Measurements from ENCODE around the gene SDF2L1.

Gene SDF2L1

GRCh38 chr22:21693333-21693998 lies 51.4 kb downstream of the SDF2L1 start:
- DNase-seq (ENCODE audit: low spot score): no peak
- no peak for TF ChIP-seq CTCF (IDR thresholded peaks at IDR 0.05; ENCODE audit: borderline replicate concordance, control extremely low read depth, extremely low read depth, insufficient read depth, missing control alignments)
- in situ Hi-C loops (cut with MboI; ENCODE audit: low sequenced_read_pairs, unreplicated experiment): no loop called here
